Esophagus (tissue), 2 donors: Measurements from ENCODE around the gene ZBTB38. TPM values are rescaled to one million over a fixed set of nuclear protein-coding genes. Genes with fewer than 3 reads are reported as not detected.
A peak's percentile ranks its signal among the peaks of the same experiment; 100 is the strongest.

Source experiments
- H3K27ac ChIP-seq, 2 donors: one replicate each; pipeline ENCODE4 v1.5.1; 2013; ENCODE audit warnings: low read depth in 2 of 2, mild to moderate bottlenecking in 2 of 2, inconsistent platforms in 1 of 2, low read length in 1 of 2, moderate library complexity in 1 of 2
- H3K27me3 ChIP-seq, 2 donors: one replicate each; pipeline ENCODE4 v1.6.1; 2013; ENCODE audit warnings: low read length in 2 of 2, control low read depth in 1 of 2, mild to moderate bottlenecking in 1 of 2; ENCODE audit not compliant: insufficient read depth in 2 of 2, control insufficient read depth in 1 of 2
- H3K36me3 ChIP-seq, 2 donors: one replicate each; pipeline ENCODE4 v1.6.1; 2013; ENCODE audit warnings: low read length in 1 of 2; ENCODE audit not compliant: control insufficient read depth in 2 of 2, insufficient read depth in 2 of 2
- H3K4me1 ChIP-seq, 2 donors: one replicate each; pipeline ENCODE4 v1.6.1; 2013; ENCODE audit warnings: low read length in 1 of 2; ENCODE audit not compliant: control insufficient read depth in 2 of 2, insufficient read depth in 2 of 2
- H3K4me3 ChIP-seq, 2 donors: one replicate each; pipeline ENCODE4 v1.5.1; 2013; ENCODE audit warnings: low read length in 2 of 2, mild to moderate bottlenecking in 2 of 2, low read depth in 1 of 2, moderate library complexity in 1 of 2
- H3K9me3 ChIP-seq, 2 donors: one replicate each; pipeline ENCODE4 v1.6.1; 2013; ENCODE audit warnings: mild to moderate bottlenecking in 2 of 2, low read depth in 1 of 2, low read length in 1 of 2, moderate library complexity in 1 of 2; ENCODE audit not compliant: control insufficient read depth in 2 of 2, insufficient read depth in 1 of 2
- WGBS, 2 donors: extraction: QIAGEN DNeasy Blood & Tissue Kit; methylation state at CpG; one replicate each; pipeline ENCODE4 v1.1.7; 2013; 5-methylcytosine and 5-hydroxymethylcytosine counted together
- polyA plus RNA-seq, 2 donors: library from polyadenylated mRNA; stranded (reverse); fragments of 200-250 nt; gene quantifications; one replicate each; pipeline ENCODE4 v1.2.3, GENCODE V29; 2013
- donor health status: healthy with polysubstance abuse.
- donor health status: Bipolar disorder and iron deficiency.

ZBTB38 gene
- polyA plus RNA-seq = 1 to 10 TPM; 3.4 to 5.9 TPM

GRCh38 chr3:141368062-141368924, at the start of gene ZBTB38:
TSS of gene ZBTB38 (plus strand) at chr3:141368504. CDS start at chr3:141442389, 73,885 bp downstream.
- Histone ChIP-seq H3K27me3 (no peaks in the 10 kb centered on the region), H3K4me1 (no peaks in the 10 kb centered on the region), H3K27ac (peak within 1 kb of the TSS; percentile 83 to 90), H3K4me3 (no peak within 1 kb of the TSS), H3K9me3 (no peaks in the 10 kb centered on the region), H3K36me3 (no peaks in the 10 kb centered on the region)
- WGBS, 2 donors = 60 to 61% methylated on average over 26 of the region's 26 CpGs

GRCh38 chr3:141320399-141321108, 47.8 kb upstream of the ZBTB38 start:
- Histone ChIP-seq H3K9me3 (no peaks in the 10 kb centered on the region), H3K4me3 (no peak overlapping the region), H3K4me1 (no peaks in the 10 kb centered on the region), H3K27me3 (no peaks in the 10 kb centered on the region), H3K36me3 (no peaks in the 10 kb centered on the region), H3K27ac (no peak overlapping the region)

GRCh38 chr3:141321109-141321497, 47.2 kb upstream of the ZBTB38 start:
- H3K4me3 ChIP-seq = no peak overlapping the region
- no peaks in the 10 kb centered on the region for H3K36me3 ChIP-seq
- 88 to 89% methylated on average over 1 of the region's 1 CpG for WGBS, 2 donors
- no peaks in the 10 kb centered on the region for H3K4me1 ChIP-seq
- H3K27me3 ChIP-seq = no peaks in the 10 kb centered on the region
- no peak overlapping the region for H3K27ac ChIP-seq
- no peaks in the 10 kb centered on the region for H3K9me3 ChIP-seq

- Histone ChIP-seq H3K36me3 (no peaks in the 10 kb centered on the region), H3K4me3 (no peak overlapping the region), H3K9me3 (no peaks in the 10 kb centered on the region), H3K27me3 (no peaks in the 10 kb centered on the region), H3K4me1 (no peaks in the 10 kb centered on the region), H3K27ac (no peak overlapping the region)
- 64 to 87% methylated on average over 4 of the region's 4 CpGs for WGBS, 2 donors
Measured at GRCh38 chr3:141323936-141324704, 44.2 kb upstream of the ZBTB38 start.

- no peaks in the 10 kb centered on the region for H3K4me1 ChIP-seq
- H3K27ac ChIP-seq = no peak overlapping the region
- H3K36me3 ChIP-seq = no peaks in the 10 kb centered on the region
- no peaks in the 10 kb centered on the region for H3K9me3 ChIP-seq
- no peak overlapping the region for H3K4me3 ChIP-seq
- H3K27me3 ChIP-seq = no peaks in the 10 kb centered on the region
Measured at GRCh38 chr3:141326123-141326522, 42.2 kb upstream of the ZBTB38 start.

- Histone ChIP-seq H3K27ac (no peak overlapping the region), H3K27me3 (no peaks in the 10 kb centered on the region), H3K4me3 (no peak overlapping the region), H3K36me3 (no peaks in the 10 kb centered on the region), H3K4me1 (no peaks in the 10 kb centered on the region), H3K9me3 (no peaks in the 10 kb centered on the region)
- WGBS, 2 donors = 71 to 74% methylated on average over 3 of the region's 3 CpGs
Measured at GRCh38 chr3:141326626-141327025, 41.7 kb upstream of the ZBTB38 start.

GRCh38 chr3:141328286-141329166, 39.8 kb upstream of the ZBTB38 start:
- 79 to 83% methylated on average over 7 of the region's 7 CpGs for WGBS, 2 donors
- Histone ChIP-seq H3K4me1 (no peaks in the 10 kb centered on the region), H3K4me3 (no peak overlapping the region), H3K27ac (no peak overlapping the region), H3K9me3 (no peaks in the 10 kb centered on the region), H3K27me3 (no peaks in the 10 kb centered on the region), H3K36me3 (no peaks in the 10 kb centered on the region)

- 92 to 96% methylated on average over 3 of the region's 3 CpGs for WGBS, 2 donors
Measured at GRCh38 chr3:141330235-141330634, 38.1 kb upstream of the ZBTB38 start.

More at GRCh38 chr3:141330235-141330634, 38.1 kb upstream of the ZBTB38 start:
- H3K4me3 ChIP-seq = no peak overlapping the region
- H3K27ac ChIP-seq = no peak overlapping the region
- no peaks in the 10 kb centered on the region for H3K27me3 ChIP-seq
- no peaks in the 10 kb centered on the region for H3K9me3 ChIP-seq
- no peaks in the 10 kb centered on the region for H3K36me3 ChIP-seq
- no peaks in the 10 kb centered on the region for H3K4me1 ChIP-seq
